HuH-7.5 (cell line): Measurements from ENCODE around the gene ZNF502.
A peak's percentile ranks its signal among the peaks of the same experiment; 100 is the strongest.
"Not testable (repeated sequence)": the region's sequence is repeated elsewhere in the genome, so short reads cannot be mapped to it uniquely, and the experiment has no call there.

Source experiments
- DNase-seq: peaks from one replicate; pipeline ENCODE4 v3.0.0; 2011; ENCODE audit warnings: low spot score

The ZNF502 gene

DNA sequence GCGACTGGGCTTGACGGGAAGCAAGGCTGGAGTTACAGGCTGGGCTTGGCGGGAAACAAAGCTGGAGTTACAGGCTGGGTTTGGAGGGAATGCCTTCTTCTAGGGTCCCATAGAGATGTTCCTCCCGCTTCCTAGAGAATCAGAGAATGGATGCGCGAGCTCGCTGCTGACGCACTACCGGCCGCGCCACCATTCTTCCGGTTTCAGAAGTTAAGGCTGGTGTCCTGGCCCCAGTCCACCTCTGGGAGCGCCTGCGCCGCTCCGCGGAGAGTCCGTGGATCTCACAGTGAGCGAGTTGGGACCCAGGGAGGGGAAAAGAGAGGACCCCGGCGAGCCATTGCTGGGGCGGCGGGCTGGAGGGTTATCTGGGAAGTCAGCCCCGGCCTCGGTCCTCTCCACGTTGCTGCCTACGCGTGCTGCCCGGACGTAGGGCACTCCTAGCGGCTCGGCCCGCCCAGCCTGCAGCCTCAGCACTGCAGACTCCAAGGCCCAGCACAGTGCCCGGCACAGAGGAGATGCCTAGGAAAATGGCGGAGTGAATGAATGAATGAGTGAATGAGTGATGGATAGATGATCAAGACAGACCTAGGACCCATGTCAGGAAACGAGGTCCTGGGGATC is at the start of gene ZNF502:
TSS of gene ZNF502 (plus strand) at position 206 of the 621 bp plus-strand sequence. CDS start 7,602 bp downstream, outside the sequence.
- no peak for DNase-seq

DNA sequence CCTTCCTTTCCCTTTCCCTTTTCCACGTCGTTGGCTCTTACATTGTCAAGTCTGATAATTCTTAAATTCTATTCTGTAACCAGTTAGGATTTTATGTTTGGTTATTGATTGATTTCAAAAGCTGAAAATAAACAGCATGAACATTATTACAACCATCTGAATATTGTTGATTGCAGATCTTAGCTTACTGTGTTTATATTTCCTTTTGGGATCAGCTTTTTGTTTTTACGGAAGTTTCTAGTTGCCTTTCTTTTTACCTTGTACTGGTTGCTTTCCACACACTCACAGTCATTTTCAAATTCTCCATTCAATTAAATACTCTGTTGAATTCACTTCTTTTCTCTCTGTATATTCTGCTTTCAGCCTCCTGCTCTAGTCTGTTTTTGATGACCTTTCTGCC is 47.3 kb upstream of the ZNF502 start:
- DNase-seq = no peak

DNA sequence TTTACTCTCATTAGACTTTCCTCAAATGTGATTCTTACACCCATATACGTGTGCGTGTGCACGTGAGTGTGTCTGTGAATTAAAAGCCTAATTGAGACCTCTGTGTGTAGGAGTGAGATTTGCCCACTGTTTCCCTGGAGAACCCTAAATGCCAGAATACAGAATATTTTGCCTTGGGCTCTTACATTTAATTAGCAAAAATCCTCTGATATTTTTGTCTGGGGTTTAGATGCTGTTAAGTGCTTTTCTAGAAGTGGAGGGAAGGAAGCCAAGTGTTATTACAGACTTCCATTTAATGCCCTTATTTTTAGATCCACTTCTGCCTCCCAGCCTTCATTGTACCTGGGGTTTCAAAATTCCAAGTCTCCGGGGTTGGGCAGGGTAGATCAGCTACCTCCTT is 46.1 kb upstream of the ZNF502 start:
- no peak for DNase-seq

DNA sequence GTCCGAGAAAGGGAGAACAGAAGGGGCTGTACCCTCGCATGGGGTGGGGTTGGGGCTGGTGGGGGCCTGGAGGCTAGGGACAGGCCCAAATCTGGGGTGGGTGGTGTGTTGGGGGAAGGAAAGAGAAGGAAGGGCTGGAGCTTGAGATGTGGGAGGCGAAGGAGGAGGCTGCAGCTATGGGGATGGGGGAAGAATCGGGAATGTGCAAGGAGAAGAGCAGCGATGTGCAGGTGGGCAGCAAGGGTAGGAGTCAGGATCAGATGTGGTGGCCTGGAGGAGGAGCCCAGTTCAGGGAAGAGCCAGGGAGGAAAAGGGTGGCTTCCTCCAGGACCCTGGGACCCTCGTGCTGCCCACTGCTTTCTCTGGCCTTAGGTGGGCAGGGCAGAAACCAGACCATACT is 42.7 kb upstream of the ZNF502 start:
- DNase-seq = no peak

DNA sequence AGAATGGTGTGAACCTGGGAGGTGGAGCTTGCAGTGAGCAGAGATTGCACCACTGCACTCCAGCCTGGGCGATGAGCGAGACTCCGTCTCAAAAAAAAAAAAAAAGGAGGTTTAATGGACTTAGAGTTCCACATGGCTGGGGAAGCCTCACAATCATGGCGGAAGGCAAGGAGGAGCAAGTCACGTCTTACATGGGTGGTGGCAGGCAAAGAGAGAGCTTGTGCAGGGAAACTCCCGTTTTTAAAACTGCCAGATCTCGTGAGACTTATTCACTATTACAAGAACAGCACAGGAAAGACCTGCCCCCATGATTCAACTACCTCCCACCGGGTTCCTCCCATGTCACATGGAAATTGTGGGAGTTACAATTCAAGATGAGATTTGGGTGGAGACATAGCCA is 39.0 kb upstream of the ZNF502 start:
- DNase-seq = not testable (repeated sequence)

DNA sequence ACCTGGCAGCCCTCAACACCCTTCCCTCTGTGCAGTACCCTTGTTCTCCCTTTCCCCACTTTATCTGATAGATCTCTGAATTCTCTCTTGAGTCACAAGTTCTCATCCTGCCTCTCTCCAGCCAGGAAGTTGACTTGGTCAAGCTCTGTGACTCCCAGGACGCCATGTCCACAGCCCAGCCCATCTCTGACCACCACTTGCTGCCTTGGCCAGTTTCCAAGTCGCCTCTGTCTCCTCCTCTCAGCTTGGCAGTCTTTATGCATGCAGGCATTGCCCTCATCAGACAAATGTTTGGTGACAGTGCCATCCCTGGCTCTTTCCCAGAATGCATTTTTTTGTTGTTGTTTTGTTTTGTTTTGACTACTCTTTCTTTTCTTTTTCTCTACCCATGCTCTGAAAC is 38.2 kb upstream of the ZNF502 start:
- no peak for DNase-seq

DNA sequence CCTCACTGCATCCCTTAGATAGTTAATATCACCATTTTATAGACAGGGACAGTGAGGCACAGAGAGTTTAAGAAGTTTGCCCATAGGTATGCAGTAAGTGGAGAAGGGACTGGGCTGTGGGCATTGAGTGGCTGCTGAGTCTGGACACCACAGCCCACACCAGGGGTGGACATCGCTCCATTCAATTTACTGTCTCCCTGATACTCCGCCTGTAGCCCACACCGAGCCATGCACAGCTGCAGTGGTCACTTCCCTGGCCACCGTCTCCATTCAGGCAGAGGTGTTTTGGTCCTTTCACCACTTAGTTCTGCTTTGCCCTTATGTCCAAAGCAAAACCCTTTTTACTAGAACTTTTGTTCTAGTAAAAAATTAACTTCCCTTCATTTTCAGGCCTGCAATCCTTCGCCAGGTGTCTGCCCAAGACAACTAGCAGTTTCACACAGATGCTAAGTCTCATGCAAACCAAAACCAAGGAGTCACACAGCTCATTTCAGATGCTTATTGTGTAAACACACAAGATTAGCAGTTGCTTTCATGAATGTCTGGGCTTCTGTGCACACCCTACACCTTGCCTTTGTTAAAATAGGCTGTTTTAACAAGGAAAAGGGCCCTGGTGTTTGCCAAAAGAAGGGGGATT is 33.9 kb upstream of the ZNF502 start:
- DNase-seq = no peak

DNA sequence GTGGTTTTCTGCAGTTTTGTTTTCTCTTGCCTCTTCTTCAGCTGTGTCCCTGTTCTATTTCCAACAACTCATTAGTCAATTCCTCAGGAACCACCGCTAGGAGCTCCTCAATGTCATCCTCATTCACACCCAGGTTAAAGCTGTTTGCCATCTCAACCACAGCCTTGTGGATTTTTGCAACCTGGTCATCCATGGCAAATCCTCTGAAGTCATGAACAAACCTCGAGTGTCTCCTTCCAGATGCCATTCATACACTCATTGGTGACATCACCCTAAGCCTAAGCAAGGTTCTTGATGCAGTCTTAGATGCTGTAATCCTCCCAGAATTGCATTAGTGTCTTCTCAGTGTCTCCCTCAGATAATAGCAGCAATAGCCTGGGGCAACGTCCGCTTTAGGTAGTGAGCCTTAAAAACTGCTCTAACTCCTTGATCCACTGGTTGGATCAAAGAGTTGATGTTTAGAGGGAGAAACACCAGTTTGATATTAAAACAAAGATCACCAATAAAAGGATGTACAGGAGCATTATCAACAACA is 31.5 kb upstream of the ZNF502 start:
- no peak for DNase-seq

DNA sequence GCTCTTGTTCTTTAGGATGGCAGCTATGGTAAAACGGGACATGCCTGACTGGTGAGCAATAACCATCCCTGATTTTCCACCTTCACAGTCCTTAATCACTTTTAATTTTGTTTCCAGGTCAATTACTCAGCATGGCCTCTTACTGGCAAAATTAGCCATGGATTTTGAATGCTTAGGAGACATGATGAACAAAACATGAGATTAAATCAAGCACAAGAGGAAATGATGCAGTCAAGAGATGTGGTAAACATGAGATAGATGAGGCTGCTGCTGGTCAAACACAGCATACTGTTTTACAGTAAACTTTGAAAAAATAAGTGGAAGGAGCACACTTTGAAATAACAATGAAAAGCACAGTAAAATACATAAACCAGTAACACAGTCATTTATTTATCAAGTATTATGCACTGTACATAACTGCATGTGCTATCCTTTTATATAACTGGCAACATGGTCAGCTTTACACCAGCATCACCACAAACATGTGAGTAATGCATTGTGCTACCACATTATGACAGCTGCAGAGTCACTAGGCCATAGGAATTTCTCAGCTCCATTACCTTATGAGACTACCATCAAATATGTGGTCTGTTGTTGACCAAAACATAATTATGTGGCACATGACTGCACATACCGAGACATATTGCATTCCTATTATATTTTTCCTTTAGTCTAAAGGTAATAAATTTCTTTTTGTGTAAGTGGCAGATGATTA is 30.1 kb upstream of the ZNF502 start:
- DNase-seq = no peak

DNA sequence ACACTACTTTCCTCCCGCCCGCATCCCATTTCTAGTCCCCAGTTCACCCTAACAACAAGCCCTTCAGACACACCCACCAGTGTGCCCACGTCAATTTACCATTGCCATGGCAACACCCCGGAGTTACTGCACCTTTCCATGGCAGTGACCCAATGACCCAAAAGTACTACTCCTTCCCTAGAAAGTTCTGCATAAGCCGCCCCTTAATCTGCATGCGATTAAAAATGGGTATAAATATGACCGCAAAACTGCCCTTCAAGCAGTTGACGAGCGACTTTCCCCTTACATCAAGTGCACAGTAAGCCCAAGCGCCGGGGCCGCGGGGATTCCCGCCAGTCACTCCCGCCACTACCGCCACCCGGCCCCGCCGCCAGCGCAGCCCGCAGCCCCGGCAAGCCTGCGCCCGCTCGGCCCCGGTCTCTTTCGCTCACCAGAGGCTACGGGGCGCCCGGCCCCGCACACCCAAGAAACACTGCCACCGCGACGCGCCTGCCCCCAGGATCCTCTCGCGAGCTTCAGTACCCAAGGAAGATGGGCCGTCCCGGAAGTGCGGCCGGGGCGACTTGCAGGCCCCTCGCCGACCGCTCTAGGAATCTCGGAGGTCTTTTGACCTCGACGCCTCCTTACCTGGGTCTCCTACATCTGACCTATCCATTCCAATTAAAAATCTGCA is 27.2 kb upstream of the ZNF502 start:
- peak; percentile 45 for DNase-seq

DNA sequence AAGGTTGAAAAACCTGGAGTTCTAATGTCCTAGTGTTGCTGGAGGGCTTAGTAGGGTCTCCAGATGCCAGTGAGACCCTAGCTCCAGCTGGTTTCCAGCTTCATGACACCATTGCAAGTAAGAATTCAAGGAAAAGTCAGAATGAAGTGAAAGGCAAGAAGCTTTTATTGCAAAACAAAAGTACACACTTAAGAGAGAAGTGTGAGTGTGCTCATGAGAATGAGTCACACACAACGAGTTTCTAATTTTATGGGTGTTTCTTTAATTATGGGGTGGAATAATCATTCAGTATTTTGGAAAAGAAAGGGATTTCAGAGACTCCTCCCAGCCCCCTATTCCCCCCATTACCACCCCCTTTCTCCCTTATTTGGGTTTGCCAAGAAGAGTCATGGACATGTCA is 24.6 kb upstream of the ZNF502 start:
- no peak for DNase-seq

DNA sequence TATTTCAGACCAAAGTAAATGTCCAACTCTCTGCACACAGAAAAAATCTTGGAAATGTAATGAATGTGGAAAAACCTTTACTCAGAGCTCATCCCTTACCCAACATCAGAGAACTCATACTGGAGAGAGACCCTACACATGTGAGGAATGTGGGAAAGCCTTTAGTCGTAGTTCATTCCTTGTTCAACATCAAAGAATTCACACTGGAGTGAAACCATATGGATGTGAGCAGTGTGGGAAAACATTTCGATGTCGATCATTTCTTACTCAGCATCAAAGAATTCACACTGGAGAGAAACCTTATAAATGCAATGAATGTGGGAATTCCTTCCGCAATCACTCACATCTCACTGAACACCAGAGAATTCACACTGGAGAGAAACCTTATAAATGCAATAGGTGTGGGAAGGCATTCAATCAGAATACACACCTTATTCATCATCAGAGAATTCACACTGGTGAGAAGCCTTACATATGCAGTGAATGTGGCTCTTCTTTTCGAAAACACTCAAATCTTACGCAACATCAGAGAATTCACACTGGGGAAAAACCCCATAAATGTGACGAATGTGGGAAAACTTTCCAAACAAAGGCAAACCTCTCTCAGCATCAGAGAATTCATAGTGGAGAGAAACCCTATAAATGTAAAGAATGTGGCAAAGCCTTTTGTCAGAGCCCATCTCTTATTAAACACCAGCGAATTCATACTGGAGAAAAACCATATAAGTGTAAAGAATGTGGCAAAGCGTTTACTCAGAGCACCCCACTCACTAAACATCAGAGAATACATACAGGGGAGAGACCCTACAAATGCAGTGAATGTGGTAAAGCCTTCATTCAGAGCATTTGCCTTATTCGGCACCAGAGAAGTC is 9.0 kb downstream of the ZNF502 start:
- DNase-seq = no peak

DNA sequence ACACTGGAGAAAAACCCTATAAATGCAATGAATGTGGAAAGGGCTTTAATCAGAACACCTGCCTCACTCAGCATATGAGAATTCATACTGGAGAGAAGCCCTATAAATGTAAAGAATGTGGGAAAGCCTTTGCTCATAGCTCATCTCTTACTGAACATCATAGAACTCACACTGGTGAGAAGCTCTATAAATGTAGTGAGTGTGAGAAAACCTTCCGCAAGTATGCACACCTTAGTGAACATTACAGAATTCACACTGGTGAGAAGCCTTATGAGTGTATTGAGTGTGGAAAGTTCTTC is 9.6 kb downstream of the ZNF502 start:
- DNase-seq = no peak

DNA sequence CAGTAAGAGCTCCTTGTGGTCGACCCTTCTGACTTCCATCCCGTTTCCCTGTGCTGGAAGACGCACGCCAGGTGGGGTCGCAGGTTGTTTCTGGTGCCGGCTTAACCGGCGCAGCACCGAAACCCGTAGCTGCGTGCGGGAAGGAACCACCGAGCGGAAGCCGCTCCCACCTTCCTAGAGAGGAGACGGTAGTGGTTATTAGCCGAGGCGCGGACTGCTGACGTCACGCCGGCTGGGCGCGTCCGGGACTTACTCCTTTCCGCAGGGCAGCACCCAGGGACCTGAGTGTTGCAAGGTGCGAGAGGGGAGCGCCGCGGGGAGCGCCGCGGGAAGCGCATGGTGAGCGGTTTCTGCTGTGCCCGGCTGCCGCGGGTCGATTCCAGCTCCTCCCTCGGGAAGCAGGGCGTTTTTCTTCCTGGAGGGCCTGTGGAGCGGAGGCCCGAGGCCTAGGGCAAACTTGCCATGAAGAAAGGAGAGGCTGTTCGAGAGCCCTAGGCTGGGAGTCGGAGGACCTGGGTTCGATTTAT is 17.0 kb downstream of the ZNF502 start, which contains the start of gene ZNF501:
TSS of gene ZNF501 (plus strand) at position 252 of the 527 bp plus-strand sequence. CDS start 4,787 bp downstream, outside the sequence.
- peak; percentile 81 for DNase-seq

DNA sequence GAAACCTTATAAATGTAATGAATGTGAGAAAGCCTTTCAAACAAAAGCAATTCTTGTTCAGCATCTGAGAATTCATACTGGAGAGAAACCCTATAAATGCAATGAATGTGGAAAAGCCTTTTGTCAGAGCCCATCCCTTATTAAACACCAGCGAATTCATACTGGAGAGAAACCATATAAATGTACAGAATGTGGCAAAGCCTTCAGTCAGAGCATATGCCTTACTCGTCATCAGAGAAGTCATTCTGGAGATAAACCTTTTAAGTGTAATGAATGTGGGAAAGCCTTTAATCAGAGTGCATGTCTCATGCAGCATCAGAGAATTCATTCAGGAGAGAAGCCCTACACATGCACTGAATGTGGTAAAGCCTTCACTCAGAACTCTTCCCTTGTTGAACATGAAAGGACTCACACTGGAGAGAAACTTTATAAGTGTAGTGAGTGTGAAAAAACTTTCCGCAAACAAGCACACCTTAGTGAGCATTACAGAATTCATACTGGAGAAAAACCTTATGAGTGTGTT is 22.2 kb downstream of the ZNF502 start:
- DNase-seq = no peak

DNA sequence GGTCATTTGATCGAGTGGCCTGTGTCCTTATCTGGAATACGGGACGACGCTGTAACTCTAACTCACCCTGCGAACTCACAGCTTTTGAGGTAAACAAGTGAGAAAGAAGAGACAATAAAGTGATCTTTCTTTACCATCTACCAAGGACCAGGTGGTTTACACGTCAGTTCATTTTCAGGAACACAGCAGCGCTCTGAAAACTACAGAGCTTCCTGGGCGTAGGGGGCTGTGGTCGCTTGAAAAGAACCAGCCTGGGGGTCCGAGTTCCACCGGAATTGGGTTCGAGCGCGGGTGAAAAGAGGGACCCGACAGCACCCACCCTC is 48.6 kb downstream of the ZNF502 start:
- DNase-seq = no peak

DNA sequence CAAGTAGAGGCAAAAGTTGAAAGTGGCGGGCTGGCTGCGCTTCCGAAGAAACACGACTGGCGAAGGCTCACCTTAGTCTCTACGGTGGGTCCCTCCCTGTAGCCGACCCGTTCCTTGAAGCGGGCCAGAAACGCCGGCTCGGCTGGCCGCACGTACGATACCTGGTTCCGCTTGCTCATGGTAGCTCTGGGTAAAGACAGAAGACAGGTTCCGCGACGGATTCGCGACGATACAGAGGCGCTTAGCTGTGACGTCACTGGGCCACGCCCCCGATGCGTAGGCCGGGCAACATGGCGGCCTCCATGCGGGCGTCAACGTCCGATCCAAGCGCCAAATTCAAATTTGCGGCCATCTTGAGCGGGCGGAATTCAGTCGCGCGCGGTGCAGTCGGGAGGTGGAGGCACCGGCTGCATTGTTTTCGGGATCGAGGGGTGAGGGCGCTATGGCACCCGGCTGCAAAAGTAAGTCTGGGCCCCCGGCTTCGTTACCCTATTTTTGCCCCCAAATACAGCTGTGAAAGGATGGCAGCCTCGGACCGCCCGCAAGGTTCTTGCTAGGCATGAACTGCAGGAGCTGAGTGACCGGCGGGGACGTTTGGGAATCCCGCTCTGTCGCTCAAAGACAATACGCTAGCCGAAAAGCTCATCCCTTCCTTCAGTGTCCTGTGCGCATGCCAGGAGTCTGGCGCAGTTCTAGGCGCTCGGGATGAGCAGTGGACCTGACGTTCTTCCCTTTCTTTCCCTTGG is 49.1 kb downstream of the ZNF502 start, which contains the start of the genes KIAA1143 and KIF15:
TSS of gene KIAA1143 (minus strand) at position 196 of the 746 bp plus-strand sequence. CDS start at position 179, 17 bp downstream.
TSS of gene KIF15 (plus strand) at position 371 of the 746 bp plus-strand sequence. CDS start at position 443, 72 bp downstream.
- DNase-seq = peak; percentile 60

DNA sequence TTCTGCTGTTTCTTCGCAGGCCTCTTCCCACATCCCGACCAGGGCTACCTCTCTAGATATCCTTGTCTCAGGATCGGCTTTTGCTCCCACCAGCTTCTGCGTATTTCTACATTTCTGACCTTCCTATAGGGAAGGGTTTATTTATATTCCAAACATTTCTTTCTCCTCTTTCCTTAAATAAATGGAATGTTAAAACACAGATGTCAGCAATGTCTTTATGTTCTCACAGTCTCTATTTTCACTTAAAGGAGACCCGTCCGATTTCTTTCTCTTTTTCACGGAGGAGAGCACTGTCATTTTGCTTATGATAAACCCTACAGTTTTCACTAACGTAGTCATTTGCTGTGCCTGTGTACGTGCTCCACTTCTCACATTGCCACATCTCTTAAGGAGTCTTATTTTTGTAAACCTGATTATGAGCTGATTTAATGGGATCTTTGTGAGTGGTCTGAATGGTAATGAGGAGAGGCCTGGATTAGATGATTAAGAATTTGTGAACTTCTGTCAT is 49.8 kb downstream of the ZNF502 start:
- no peak for DNase-seq

DNA sequence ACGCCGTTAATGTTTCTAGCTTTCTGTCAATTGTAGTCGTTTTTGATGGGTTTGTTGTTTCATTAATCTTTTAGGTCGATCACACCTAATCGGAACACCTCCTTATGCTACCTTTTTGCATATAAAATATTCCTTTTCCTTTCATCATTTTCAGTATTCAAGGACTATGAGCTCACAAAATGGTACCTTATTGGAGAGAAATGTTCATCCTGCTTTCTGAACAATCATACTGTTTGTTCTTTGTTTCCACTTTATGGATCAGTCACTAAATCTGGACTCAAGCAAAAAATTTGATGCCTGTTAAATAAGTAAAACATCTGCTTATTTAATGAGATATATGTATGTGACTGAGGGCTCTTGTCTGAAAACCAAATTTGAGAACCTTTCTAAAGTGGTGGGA is 50.2 kb downstream of the ZNF502 start:
- DNase-seq = no peak

DNA sequence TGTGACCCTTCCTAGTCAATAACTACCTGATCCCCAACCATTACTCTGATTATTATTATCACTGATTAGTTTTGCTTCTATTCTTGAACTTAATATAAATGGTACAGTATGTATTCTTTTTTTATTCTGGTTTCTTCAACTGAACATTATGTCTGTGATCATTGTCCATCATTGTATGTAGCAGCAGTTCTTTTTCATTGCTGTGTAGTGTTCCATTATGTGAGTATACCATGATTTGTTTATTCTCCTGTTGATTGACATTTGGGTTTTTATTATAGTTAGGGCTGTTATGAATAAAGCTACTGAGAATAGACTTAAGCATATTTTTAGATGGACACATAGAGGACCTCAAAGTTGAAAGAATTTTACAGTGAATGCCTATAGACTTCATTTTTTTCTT is 51.8 kb downstream of the ZNF502 start:
- no peak for DNase-seq
